ENCODE measurements around the gene LIPK.
"Not testable (repeated sequence)": the region's sequence is repeated elsewhere in the genome, so short reads cannot be mapped to it uniquely, and the experiment has no call there.

Gene LIPK

GRCh38 chr10:88705958-88706357, at the start of gene LIPK:
TSS of gene LIPK (plus strand) at chr10:88706249. CDS start at chr10:88724544, 18,295 bp downstream.
- no peak for DNase-seq

GRCh38 chr10:88657901-88658300, 48.1 kb upstream of the LIPK start:
- no peak for DNase-seq

- DNase-seq, result no peak
Observed at GRCh38 chr10:88659725-88660597, 46.1 kb upstream of the LIPK start.

GRCh38 chr10:88660598-88660884, 45.5 kb upstream of the LIPK start:
- no peak for DNase-seq

- no peak for DNase-seq
Observed at GRCh38 chr10:88661018-88661417, 45.0 kb upstream of the LIPK start.

- DNase-seq, result no peak
Observed at GRCh38 chr10:88661577-88661976, 44.5 kb upstream of the LIPK start.

GRCh38 chr10:88663153-88663552, 42.9 kb upstream of the LIPK start:
- not testable (repeated sequence) for DNase-seq

- no peak for DNase-seq
Observed at GRCh38 chr10:88664142-88664541, 41.9 kb upstream of the LIPK start, which contains the start of gene LIPF. TSS of gene LIPF (plus strand) at chr10:88664442. CDS start at chr10:88667298, 2,856 bp downstream.

GRCh38 chr10:88668465-88668864, 37.6 kb upstream of the LIPK start:
- DNase-seq, result no peak

GRCh38 chr10:88670497-88670896, 35.6 kb upstream of the LIPK start:
- DNase-seq, result no peak

GRCh38 chr10:88672041-88672440, 34.0 kb upstream of the LIPK start:
- DNase-seq, result no peak

GRCh38 chr10:88676283-88677060, 29.6 kb upstream of the LIPK start:
- no peak for DNase-seq

GRCh38 chr10:88680958-88681357, 25.1 kb upstream of the LIPK start:
- DNase-seq, result no peak

- no peak for DNase-seq
Observed at GRCh38 chr10:88682491-88682890, 23.6 kb upstream of the LIPK start.

GRCh38 chr10:88687853-88688467, 18.1 kb upstream of the LIPK start:
- DNase-seq, result no peak

GRCh38 chr10:88689366-88689765, 16.7 kb upstream of the LIPK start:
- DNase-seq, result no peak

GRCh38 chr10:88693392-88694020, 12.5 kb upstream of the LIPK start:
- no peak for DNase-seq

- no peak for DNase-seq
Observed at GRCh38 chr10:88702848-88703597, 3.0 kb upstream of the LIPK start.

- no peak for DNase-seq
Observed at GRCh38 chr10:88707429-88708155, 1.5 kb downstream of the LIPK start.

- not testable (repeated sequence) for DNase-seq
Observed at GRCh38 chr10:88709361-88709760, 3.3 kb downstream of the LIPK start.

GRCh38 chr10:88715517-88715916, 9.5 kb downstream of the LIPK start:
- DNase-seq, result no peak

GRCh38 chr10:88721392-88721791, 15.3 kb downstream of the LIPK start:
- DNase-seq, result no peak
